HG03060 (cell line): ENCODE data around the gene REXO4.

Experiments used
- ATAC-seq: cut with Tn5 transposase; IDR thresholded peaks from one replicate; pipeline ENCODE4 v1.9.1; 2021; ENCODE audit warnings: low read depth, moderate number of reproducible peaks; ENCODE audit not compliant: unreplicated experiment

The REXO4 gene, protein sequence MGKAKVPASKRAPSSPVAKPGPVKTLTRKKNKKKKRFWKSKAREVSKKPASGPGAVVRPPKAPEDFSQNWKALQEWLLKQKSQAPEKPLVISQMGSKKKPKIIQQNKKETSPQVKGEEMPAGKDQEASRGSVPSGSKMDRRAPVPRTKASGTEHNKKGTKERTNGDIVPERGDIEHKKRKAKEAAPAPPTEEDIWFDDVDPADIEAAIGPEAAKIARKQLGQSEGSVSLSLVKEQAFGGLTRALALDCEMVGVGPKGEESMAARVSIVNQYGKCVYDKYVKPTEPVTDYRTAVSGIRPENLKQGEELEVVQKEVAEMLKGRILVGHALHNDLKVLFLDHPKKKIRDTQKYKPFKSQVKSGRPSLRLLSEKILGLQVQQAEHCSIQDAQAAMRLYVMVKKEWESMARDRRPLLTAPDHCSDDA

DNA sequence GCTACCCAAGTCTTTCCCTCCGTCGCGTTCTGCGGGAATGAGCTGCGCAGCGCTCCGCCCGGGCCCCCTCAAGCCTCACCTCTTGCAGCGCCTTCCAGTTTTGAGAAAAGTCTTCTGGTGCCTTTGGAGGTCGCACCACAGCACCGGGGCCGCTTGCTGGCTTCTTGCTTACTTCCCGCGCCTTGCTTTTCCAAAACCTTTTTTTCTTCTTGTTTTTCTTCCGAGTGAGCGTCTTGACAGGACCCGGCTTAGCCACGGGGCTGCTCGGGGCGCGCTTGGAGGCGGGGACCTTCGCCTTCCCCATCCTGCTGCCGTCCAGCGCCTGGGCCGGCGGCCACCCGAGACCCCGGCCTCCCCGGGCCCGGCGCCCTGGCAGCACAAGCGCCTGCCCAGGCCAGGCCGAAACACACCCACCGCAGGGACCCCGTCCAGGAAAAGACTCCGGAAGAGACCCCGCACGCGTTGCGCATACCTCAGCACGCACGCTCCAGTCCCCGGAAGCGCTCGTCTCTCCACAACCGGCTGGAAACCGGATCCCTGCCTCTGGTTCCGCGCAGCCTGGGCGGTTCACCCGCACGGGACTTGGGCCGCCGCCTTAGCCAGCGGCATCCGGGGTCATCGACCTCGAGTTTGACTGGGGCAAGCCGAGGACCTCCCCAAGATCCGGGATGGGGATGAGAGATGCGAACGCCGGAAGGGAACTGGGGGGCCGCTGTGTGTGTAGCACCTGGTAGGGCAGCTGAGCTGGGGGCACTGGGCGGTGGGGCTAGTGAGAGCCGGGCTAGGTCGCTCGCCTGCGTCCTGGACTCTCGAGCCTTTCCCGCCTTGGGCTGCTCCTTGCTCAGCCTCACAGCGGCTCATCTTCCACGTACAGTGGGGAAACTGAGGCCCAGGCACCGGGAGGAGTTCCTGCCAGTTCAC is at the start of gene REXO4:
TSS of gene REXO4 (minus strand) at position 470 of the 921 bp plus-strand sequence. CDS start at position 304, 166 bp downstream.
- no peak for ATAC-seq

DNA sequence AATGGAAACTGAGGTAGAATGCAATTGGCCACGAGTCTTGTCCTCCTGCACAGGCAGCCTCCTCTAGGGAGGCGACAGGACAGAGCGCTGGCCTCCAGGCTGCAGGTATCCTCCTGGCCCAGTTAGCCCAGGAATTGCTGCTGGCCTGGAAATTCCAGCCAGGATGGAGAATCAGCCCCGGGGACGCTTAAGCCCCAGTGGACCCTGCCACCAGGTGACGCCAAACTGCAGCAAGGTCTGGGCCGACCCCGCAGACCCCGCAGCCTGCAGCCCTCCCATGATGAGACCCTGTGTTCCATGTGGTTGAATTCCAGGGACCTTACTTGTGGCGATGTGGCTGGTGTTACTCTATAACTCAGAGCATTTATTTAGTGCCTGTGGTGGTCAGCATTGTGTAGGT is 49.3 kb upstream of the REXO4 start:
- no peak for ATAC-seq

- no peak for ATAC-seq
These were observed 48.2 kb upstream of the REXO4 start for GRCh38 chr9:133465984-133466383.

GRCh38 chr9:133464638-133465037 is 46.8 kb upstream of the REXO4 start:
- no peak for ATAC-seq

- ATAC-seq: no peak
These were observed 46.2 kb upstream of the REXO4 start for GRCh38 chr9:133463864-133464615.

- no peak for ATAC-seq
These were observed 45.5 kb upstream of the REXO4 start for GRCh38 chr9:133463234-133463863.

- no peak for ATAC-seq
These were observed 44.2 kb upstream of the REXO4 start for GRCh38 chr9:133461975-133462374.

GRCh38 chr9:133460405-133461175 is 42.8 kb upstream of the REXO4 start:
- no peak for ATAC-seq

DNA sequence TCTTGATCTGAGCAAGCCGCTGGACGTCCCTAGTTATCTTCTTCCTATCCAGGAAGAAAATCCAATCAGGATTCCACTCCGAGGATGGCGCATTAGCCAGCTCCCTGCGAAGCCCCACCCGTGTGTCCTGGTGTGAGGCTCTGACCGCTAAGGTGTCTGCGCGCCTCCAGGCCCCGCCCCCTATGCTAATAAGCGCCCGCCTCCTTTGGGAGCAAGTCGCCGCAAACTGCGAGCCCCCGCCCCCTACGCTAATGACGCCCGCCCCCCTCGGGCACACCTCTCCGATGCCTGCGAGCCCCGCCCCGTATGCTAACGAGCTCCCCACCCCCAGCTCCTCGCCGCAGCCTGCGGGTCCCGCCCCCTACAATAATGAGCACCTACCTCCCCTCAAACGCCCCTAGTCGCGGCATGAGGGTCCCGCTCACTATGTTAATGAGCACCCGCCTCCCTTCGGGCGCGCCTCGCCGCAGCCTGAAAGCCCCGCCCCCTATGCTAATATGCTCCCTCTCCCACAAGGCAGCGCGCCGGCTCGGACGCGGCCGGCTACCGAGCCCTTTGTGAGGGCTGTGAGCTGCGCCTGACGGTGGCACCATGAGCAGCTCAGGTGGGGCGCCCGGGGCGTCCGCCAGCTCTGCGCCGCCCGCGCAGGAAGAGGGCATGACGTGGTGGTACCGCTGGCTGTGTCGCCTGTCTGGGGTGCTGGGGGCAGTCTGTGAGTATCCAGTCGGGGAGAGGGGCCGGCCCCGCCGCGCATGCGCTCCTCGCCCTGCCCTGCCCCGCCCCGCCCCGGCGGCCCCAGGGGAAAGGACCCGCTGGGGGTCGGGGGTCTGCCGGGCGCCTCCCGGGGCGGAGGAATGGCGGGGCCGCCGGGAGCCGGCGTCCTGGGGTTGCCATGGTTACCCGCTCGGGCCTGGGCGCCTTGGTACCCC is 41.9 kb upstream of the REXO4 start, which contains the start of gene CACFD1:
TSS of gene CACFD1 (plus strand) at position 503 of the 929 bp plus-strand sequence. CDS start at position 592, 89 bp downstream.
- no peak for ATAC-seq

DNA sequence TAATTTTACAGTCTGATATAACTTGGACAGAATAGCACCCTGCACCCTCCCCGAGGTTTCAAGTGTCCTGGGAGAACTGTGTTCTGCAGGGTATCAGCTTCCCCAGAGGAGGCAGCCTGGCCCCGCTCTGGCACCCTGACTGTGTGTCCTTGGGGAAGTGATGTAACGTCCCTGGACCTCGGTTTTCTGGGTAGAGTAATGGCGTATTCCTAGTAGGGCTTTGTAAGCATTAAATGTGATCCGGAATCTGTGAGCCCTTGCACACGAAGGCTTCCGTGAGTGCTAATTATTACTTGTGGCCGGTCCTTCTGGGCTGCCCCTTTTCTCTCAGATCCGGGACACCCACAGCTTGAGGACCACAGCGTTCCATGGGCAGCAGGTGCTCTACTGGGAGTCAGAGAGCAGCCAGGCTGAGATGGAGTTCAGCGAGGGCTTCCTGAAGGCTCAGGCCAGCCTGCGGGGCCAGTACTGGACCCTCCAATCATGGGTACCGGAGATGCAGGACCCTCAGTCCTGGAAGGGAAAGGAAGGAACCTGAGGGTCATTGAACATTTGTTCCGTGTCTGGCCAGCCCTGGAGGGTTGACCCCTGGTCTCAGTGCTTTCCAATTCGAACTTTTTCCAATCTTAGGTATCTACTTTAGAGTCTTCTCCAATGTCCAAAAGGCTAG is 41.0 kb upstream of the REXO4 start:
- ATAC-seq: no peak

DNA sequence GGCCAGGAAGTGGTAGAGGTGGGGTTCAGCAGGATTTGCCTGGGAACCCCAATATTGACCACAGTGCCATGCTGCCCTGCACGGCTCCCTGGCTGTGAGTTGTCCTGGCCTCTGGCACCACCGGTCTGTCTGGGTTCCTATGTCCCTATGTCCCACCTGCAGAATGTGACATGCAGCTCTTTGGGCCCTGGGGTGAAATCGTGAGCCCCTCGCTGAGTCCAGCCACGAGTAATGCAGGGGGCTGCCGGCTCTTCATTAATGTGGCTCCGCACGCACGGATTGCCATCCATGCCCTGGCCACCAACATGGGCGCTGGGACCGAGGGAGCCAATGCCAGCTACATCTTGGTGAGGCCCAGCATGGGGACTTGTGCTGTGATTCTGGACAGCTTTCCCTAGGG is 39.9 kb upstream of the REXO4 start:
- no peak for ATAC-seq

- ATAC-seq: no peak
These were observed 39.4 kb upstream of the REXO4 start for GRCh38 chr9:133457233-133457632.

- ATAC-seq: no peak
These were observed 38.6 kb upstream of the REXO4 start for GRCh38 chr9:133456409-133456808.

- ATAC-seq: no peak
These were observed 38.1 kb upstream of the REXO4 start for GRCh38 chr9:133455936-133456335.

DNA sequence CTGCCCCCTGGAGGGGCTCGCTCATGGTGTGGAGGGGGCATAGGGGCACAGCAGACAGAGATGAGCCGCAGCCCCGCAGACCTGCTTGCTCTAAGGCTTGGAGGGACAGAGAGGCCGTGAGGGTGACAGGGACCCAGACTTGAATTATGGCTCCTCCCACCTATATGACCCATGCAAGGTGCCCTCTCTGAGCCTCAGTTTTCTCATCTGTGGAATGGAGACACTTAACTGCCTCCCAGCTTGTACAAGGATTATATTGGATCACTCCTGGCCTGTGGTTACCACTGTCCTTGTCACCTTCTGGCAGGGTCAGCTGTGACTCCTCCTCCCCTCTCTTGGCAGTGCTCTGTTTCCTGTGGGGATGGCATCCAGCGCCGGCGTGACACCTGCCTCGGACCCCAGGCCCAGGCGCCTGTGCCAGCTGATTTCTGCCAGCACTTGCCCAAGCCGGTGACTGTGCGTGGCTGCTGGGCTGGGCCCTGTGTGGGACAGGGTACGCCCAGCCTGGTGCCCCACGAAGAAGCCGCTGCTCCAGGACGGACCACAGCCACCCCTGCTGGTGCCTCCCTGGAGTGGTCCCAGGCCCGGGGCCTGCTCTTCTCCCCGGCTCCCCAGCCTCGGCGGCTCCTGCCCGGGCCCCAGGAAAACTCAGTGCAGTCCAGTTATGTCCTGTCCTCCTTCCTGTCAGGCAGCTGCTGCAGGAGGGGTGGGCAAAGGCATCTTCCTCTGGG is 37.3 kb upstream of the REXO4 start:
- no peak for ATAC-seq

GRCh38 chr9:133454325-133454724 is 36.5 kb upstream of the REXO4 start:
- no peak for ATAC-seq

- ATAC-seq: no peak
These were observed 35.8 kb upstream of the REXO4 start for GRCh38 chr9:133453651-133454050.
